ENCODE measurements around the gene SMIM41.
A peak's percentile ranks its signal among the peaks of the same experiment; 100 is the strongest.

The SMIM41 gene

DNA sequence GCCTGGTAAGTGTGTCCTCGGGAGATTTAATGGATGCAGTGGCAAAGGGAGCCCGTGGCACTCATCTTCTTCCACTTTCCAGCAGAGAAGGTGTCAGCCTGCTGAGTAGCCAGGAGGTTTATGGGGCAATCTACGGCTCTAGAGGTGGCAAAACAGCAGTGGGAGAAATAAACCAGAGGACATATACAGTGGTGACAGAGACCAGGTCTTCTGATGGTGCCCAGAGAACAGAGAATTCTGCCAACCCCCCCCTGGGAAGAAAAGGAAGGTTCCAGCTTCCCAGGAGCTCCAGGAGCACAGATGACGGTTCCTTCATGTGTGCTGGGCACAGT, 43.0 kb downstream of the SMIM41 start:
- DNase-seq (ENCODE audit: low spot score) = no peak

- DNase-seq (ENCODE audit: low spot score) = no peak
Measured at GRCh38 chr12:52122904-52123303, 43.4 kb downstream of the SMIM41 start.

GRCh38 chr12:52123487-52124186, 44.1 kb downstream of the SMIM41 start:
- DNase-seq (ENCODE audit: low spot score) = no peak

DNA sequence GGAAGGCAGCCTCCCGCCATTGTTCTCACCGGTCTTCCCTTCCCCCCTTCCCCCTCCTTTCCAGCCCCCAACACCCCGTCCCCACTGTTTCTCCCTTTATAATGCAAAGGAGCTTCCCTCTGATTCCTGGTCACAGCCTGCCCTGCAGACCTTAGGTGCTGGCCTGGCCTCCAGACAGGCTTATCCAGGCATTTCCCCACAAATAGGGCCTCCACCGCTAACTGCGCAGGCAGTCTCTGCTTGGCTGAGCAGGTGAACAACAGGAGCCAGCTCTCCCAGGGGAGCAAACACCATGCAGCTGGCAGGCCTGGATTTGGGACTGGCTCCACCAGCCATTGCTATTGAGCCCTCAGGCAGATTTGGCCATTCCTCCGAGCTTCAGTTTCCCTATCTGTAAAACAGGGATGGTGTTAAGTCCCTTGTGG, 46.0 kb downstream of the SMIM41 start:
- no peak for DNase-seq (ENCODE audit: low spot score)

DNA sequence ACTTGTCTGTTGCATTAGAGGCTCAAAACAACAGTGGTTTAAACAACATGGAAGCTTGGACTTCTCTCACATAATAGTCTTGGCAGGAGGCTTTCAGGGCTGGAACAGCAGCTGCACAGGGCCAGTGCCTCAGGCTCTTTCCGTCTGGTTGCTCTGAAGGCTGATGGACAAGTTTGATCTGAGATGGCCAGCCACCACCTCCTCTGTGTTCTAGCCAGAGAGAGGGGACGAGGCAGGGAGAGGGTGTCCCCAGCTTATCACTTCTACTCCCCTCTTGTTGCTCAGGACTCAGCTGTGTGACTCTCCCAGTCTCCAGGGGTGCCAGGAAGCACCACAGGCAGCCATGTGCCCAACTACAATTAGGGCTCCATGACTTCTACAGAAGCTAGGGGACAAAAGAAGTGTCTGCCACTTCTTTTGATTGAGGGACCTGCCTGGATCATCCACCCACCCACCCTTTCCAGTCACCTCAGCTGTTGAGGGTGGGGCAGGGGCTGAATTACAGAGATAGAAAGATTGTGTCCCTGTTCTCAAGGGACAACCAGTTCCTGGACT, 46.6 kb downstream of the SMIM41 start:
- no peak for DNase-seq (ENCODE audit: low spot score)

GRCh38 chr12:52126605-52127578, 47.4 kb downstream of the SMIM41 start:
- no peak for DNase-seq (ENCODE audit: low spot score)

GRCh38 chr12:52127683-52128450, 48.4 kb downstream of the SMIM41 start:
- DNase-seq (ENCODE audit: low spot score) = no peak

DNA sequence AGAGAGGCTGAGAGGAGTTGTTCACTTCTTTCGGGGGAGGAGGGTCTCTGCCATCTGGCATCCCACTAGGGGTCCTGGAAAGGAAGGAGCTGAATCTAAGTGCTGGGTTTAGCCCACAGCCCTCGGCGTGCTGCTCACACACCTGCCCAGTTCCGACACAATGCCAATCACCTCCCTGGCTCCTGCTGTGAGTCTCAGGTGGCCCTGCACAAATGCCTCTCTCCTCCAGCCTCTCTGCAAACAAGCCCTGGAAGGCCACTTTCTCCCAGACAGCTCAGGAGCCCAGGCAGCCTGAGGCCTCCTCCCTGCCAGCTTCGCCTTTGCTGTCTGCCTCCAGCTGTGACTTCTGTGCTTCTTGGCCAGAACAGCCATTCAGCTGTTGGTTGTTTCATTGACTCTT, 51.2 kb downstream of the SMIM41 start:
- DNase-seq (ENCODE audit: low spot score) = no peak

GRCh38 chr12:52132754-52133161, 53.3 kb downstream of the SMIM41 start:
- no peak for DNase-seq (ENCODE audit: low spot score)

DNA sequence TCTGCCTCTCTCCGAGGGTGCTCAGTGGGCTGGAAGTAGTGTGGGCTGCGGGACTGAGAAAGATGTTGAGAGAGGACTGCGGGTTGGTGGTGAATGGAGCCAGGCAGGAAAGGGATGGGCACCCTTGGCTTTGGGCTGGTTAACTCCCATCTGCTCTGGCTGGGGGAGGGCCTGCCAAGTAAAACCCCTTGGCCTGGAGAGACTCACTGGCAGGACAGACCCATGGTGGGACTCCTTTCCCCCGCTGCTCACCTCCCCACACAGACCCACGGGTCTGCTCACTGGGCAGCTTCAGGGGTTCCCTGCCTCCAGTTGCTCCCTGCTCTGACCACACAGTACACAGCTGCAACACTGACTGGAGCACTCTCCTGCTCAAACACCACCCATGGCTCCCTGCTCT, 58.2 kb downstream of the SMIM41 start:
- DNase-seq (ENCODE audit: low spot score) = no peak

DNA sequence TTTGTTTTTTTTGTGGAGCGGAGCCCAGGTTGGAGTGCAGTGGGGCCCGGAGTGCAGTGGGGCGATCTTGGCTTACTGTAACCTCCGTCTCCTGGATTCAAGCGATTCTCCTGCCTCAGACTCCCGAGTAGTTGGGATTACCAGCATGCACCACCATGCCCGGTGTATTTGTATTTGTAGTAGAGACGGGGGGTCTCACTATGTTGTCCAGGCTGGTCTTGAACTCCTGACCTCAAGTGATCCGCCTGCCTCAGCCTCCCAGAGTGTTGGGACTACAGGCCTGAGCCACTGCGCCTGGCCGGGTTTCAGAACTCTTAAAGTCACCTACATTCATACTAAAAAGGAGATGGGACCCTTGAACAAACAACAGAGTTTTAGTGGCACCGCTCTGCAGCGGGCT, 59.6 kb downstream of the SMIM41 start:
- DNase-seq (ENCODE audit: low spot score) = no peak

- peak; percentile 50 for DNase-seq (ENCODE audit: low spot score)
Measured at GRCh38 chr12:52139579-52140062, 60.1 kb downstream of the SMIM41 start.

DNA sequence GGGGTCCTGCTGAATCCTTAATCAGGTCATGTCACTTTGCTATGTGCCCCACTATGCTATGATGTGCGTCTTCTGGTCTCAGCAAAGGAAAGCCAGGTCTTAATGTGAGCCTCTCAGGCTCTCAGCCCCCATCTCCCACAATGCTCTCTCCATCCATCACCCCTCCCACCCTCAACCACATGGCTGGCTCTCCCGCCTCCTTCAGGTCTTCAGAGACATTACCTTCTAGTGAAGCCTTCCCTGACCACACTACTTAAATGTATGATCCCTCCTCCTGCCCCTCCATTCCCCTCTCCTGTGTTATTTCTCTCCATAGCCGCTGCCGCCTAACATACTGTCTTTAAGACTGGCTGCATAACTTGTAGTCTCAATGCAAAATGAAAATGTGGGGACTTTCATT, 61.8 kb downstream of the SMIM41 start:
- DNase-seq (ENCODE audit: low spot score) = no peak

GRCh38 chr12:52141875-52142274, 62.4 kb downstream of the SMIM41 start:
- DNase-seq (ENCODE audit: low spot score) = no peak

DNA sequence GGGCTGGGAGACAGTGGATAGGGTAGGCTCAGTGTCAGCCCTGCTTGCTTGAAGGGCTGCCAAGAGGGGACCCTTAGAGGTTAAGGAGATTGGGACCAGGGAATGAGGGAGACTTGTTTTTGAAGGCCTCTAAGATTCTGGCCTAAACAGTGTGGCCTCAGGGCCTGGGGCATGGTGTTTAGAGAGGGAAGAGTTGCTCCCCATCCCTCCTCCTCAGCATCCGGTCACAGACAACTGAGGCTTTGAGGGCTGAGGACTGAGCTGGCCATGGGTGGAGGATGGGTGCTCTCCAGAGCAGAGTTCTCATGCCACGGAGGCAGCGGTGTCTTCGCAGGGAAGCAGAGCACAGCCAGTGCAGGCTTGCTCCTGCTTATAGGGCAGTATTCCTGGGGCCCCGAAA, 62.9 kb downstream of the SMIM41 start:
- DNase-seq (ENCODE audit: low spot score) = no peak

DNA sequence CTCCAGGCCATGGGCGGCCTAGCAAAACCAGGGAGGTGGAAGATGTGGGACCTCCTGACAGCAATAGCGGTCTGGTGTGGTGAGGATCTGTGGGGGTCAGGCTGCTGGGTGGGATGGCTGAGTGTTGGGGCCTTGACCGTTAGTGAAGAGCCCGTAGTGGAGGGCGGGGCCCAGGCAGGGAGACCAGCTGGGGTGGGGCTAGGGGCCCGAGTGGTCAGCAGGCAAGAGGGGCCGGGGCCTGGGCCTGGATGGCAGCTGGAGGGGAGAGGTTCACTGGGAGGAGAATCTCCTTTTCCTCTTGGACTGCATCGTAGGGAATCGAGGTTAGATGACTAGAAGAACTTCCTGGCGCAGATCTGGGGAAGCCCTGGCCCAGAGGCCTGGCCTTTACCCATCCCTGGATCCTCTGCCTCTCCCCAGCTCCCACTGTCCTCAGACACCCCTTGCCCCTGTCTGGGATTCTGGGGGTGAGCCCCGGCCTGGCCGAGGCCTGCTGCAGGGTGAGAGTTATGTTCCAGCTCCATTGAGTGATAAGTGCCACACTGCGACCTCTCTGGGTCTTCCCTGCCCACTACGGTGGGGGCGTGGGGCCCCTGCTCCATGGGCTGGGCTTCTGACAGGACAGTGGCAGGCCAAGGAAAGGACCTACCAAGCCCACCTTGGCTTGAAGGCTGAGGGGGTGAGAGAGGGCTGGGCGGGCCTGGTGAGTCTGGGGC, 65.2 kb downstream of the SMIM41 start:
- no peak for DNase-seq (ENCODE audit: low spot score)

- no peak for DNase-seq (ENCODE audit: low spot score)
Measured at GRCh38 chr12:52145228-52146088, 66.0 kb downstream of the SMIM41 start.

DNA sequence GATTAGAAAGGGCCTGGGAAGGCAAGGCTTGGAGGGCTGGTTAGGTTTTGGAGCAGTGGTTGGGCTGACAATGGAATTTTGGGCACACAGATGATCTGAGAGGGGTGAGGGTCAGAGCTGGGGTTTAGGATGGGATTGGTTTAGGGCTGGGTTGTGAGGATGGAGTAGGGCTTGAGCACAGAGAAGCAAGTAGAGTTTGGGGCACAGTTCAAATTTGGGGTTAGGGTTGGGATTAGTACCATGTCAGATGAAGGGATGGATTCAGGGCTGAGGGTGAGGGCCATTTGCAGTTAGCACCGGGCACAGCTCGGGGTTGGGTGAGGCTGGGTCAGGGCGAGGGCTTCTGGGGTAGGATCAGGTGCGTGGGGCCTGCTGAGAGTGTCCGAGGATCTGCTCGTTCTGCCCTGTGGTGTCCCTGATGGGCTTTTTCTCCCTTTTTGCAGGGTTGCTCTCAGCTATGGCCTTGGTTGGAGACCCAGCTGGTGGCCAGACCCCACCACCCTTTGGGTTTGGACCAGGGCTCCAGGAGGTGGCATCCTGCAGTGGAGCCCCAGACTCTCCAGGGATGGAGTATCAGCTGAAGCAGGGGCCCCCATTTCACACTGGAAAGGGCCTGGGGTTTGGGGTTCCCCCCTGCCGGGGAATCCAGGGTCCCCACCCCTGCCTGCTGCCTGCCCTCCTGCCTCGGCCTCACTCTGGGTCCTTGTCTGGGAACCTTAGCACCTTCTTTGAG, 66.8 kb downstream of the SMIM41 start:
- DNase-seq (ENCODE audit: low spot score) = no peak

GRCh38 chr12:52146822-52147366, 67.4 kb downstream of the SMIM41 start:
- DNase-seq (ENCODE audit: low spot score) = no peak
